CD1c-positive myeloid dendritic cell (primary cell): Measurements from ENCODE around the gene NRK.
"Not testable (repeated sequence)": the region's sequence is repeated elsewhere in the genome, so short reads cannot be mapped to it uniquely, and the experiment has no call there.

Source experiments
- DNase-seq: peaks from one replicate; pipeline ENCODE4 v3.0.0-alpha.2; 2016; ENCODE audit errors: extremely low spot score

The NRK gene, protein sequence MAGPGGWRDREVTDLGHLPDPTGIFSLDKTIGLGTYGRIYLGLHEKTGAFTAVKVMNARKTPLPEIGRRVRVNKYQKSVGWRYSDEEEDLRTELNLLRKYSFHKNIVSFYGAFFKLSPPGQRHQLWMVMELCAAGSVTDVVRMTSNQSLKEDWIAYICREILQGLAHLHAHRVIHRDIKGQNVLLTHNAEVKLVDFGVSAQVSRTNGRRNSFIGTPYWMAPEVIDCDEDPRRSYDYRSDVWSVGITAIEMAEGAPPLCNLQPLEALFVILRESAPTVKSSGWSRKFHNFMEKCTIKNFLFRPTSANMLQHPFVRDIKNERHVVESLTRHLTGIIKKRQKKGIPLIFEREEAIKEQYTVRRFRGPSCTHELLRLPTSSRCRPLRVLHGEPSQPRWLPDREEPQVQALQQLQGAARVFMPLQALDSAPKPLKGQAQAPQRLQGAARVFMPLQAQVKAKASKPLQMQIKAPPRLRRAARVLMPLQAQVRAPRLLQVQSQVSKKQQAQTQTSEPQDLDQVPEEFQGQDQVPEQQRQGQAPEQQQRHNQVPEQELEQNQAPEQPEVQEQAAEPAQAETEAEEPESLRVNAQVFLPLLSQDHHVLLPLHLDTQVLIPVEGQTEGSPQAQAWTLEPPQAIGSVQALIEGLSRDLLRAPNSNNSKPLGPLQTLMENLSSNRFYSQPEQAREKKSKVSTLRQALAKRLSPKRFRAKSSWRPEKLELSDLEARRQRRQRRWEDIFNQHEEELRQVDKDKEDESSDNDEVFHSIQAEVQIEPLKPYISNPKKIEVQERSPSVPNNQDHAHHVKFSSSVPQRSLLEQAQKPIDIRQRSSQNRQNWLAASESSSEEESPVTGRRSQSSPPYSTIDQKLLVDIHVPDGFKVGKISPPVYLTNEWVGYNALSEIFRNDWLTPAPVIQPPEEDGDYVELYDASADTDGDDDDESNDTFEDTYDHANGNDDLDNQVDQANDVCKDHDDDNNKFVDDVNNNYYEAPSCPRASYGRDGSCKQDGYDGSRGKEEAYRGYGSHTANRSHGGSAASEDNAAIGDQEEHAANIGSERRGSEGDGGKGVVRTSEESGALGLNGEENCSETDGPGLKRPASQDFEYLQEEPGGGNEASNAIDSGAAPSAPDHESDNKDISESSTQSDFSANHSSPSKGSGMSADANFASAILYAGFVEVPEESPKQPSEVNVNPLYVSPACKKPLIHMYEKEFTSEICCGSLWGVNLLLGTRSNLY (N-terminal part only)

DNA sequence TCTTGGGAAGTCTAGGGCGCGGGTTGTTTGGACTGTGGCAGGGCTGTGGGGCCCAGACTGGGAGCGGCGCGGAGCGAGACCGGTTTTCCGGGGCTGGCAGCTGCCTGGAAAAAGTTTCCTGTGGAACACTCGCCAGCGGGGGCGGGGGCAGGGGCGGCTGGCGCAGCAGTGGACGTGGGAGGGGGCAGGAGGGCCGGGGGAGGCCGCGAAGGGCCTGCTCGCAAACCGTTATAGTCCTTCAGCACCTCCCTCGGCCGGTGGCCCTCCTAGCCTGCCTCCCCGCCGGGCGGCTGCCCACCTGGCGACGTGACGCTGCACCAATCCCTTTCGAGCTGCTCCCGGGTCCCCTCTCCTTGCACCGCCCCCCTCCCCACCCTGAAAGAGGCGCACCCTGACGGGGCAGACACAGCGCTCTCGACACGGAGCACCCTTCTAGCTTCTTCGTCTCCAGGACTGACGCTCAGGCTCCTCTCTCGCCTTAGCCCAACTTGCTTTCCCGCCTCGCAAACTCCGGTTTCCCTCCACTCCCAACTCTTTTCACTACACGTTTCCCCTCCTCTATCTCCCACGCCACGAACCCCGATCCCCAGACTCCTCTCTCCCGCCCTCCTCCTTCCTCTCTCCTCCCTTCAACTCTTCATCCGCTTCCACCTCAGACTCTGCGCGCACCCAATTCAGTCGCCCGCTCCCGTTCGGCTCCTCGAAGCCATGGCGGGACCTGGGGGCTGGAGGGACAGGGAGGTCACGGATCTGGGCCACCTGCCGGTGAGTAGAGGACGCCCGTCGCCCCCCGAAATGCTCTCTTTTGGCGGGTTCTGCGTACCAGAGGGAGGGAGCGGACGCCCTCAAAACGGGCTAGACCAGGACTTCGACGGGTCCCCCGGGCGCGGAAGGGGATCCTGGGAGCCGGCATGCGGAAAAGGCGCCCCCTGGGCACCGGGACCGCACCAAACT, at the start of gene NRK:
TSS of gene NRK (plus strand) at position 402 of the 954 bp plus-strand sequence. CDS start at position 709, 307 bp downstream.
- no peak for DNase-seq

DNA sequence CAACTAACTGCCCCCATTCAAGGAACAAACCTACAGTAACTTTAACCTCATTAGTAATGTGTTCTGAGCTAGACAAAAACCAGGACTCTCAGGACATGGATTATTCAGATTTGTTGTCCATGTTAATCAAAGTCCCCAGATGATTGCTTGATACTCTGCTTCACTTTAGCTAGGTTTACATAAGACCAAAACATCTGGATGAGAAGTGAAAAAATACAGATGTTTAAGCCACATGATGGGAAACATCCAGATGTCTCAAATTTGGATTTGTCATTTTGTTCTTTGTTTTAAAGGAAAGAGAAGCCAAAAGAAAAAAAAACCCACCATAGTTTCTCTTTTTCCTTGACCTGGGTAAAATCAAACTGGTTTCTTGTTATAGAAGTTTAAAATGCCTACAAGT, 48.5 kb upstream of the NRK start:
- DNase-seq: no peak

DNA sequence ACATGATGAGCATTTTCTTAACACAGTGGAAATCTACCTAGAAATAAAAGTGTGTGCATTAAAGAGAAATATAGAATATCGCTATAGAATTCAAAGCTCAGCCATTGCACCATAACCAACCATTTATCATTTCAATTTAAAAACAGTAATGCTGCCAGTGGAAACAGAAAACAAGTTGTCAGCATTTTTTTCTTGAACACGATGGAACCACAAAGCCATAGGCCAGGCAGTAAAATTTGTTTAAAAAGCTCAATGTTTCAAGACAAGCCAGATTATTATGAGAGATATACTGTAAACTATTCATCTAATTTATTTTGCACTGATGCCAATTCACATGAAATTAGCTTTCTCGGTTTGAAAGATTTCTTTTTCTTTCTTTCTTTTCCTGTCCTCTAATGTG, 46.7 kb upstream of the NRK start:
- DNase-seq: no peak

DNA sequence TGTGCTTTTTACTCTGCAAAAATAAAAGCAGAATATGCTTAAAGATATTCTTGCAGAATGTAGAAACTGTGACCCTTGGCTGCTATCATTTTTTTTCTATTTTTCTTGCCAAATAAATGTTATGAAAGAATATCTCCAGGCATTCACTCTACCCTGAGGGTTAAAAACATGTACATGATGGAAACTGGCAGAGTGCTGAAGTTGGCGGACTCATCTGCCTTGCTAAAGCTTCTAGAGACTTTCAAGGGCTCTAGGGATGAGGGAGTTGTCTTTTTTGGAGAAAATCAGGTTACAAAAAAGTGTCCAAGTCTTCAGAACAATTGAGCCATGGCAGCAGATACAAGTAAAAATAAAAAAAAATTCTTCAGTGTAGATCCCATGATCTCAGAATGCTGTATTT, 40.5 kb upstream of the NRK start:
- no peak for DNase-seq

DNA sequence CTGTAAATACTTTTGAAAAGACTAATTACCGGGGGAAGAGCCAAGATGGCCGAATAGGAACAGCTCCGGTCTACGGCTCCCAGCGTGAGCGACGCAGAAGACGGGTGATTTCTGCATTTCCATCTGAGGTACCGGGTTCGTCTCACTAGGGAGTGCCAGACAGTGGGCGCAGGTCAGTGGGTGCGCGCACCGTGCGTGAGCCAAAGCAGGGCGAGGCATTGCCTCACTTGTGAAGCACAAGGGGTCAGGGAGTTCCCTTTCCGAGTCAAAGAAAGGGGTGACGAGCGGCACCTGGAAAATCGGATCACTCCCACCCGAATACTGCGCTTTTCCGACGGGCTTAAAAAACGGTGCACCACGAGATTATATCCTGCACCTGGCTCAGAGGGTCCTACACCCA, 25.5 kb upstream of the NRK start:
- DNase-seq: not testable (repeated sequence)

DNA sequence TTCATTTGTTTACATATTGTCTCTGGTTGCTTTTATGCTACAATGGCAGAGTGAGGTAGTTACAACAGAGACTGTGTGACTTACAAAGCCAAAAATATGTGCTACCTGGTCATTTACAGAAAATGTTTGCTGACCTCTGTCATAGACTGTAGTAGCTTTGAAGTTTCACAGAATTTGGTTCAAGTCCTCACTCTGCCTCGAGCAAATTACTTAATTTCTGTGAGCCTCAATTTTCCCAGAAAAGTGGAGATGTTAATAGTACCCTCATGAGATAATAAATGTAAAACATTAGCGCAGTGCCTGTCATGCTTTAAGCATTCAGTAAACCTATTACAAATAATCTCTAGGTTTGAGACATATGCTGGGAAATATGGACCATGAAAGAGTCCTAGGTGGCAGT, 18.4 kb upstream of the NRK start:
- no peak for DNase-seq

DNA sequence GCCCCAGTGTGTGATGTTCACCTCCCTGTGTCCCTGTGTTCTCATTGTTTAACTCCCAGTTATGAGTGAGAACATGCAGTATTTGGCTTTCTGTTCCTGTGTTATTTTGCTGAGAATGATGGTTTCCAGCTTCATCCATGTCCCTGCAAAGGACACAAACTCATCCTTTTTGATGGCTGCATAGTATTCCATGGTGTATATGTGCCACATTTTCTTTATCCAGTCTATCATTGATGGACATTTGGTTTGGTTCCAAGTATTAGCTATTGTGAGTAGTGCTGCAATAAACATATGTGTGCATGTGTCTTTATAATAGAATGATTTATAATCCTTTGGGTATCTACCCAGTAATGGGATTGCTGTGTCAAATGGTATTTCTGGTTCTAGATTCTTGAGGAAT, 16.7 kb upstream of the NRK start:
- not testable (repeated sequence) for DNase-seq

DNA sequence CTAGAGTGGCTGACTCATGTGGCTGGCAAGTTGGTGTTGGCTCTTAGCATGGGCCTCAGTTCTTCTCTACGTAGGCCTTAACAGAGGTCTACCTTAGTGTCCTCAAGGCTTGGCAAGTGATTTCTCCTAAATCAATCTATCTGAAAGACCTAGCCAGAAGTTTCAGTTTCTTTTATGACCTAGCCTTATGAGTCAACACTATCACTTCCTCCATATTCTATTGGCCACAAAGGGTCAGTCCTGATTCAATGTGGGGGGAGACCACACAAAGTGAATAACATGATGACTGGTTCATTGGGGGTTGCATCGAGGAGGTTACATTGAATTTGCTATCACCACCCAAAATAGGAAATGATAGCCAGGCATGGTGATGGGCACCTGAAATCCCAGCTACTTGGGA, 5.8 kb upstream of the NRK start:
- DNase-seq: no peak

DNA sequence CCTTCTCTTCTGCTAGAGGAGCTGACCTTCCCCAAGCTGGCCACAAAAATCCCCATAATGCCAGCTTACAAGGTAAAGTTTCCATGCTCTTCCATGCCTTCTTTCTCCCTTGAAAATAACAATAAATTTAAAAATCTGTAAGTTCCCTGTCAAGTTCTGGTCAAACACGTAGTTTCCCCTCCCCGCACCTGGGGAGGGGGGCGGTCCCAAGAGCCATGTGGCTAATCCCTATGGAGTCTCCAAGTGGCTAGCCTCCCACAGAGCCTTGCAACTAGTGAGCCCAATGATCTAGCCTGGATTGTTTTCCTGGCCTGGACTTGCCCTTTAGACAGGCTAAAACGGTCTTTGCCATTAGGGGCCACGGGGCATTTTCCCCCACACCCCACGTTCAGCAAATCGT, 2.1 kb upstream of the NRK start:
- no peak for DNase-seq

DNA sequence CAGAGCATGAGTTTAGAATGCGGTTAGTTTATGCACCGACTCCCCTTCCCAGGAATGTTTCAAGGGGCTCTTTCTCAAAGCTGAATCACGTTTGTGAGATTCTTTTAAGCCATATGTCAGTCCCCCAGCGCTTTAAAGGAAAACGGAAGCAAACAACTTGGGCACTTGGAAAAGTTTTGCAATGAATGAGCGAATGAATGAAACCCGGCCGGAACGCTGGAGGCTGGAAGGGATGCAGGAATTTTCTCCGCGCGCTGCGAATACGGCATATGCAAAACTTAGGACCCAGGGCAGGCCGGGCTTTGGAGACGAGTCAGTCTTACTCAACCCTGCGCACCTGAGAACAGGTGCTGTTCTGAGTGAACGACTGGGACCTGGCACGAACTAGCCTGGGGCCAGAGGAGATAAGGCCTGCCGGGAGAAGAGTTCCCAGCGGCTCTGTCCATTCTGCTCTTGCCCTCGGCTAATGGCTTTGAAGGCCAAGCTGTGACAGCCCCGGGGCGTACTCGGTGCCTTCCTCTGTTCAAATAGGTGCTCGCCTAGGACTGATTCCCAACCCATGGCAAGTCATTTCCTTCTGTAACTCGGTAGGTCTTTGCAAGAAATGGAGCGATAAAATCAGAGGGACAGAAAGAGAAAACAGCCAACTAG, 743 bp upstream of the NRK start:
- no peak for DNase-seq

DNA sequence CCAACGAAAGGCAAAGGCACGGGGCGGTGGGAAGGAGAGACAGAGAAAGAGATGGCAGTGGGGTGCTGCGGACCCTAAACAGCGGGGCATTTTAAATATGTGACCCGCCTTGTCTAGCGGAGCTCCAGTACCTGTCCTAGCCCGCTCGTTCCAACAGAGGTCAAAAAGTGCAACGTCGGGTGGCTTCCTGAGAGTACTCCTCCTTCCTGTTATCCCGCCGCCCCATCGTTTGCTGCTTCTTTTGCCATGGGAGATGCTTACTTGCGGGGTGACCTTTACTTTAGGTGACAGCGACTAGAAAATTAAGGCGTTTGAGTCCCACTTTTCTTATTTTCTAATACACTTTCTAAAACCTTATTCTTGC, 735 bp downstream of the NRK start:
- DNase-seq: no peak

DNA sequence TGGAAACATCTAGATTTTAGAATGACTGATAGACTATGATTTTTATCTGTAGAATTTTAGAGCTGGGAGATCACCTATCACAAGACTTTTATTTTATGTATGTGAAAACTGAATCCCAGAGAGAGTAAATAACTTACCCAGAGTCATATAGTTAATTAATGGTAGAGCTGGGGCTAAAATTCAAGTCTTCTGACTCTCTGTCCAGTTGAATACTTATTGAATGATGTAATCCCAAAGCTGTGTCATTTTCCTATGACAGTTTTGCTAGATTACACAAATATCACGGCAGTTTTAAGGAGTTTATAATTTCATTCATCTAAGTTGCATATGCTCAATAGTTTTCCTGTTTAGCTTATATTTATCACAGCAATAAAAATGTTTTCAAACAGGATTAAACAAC, 6.7 kb downstream of the NRK start:
- DNase-seq: no peak

DNA sequence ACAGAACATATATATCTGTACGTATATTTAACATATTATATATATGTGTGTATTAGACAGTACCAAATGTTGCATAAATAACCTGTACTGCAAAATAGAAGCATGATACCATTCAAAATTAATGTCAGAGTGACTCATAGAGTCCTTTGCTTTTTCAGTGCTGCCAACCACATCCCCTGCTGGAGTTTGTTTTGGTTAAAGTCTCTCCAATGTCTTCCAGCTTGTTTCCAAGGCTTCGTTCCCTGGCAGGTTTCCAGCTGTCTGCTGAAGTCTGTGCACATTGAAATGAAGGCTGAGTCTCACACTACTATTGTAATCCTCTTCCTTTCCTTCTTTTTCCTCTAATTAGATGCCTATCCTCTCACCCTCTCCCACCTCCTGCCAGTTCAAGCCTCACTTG, 14.9 kb downstream of the NRK start:
- no peak for DNase-seq

DNA sequence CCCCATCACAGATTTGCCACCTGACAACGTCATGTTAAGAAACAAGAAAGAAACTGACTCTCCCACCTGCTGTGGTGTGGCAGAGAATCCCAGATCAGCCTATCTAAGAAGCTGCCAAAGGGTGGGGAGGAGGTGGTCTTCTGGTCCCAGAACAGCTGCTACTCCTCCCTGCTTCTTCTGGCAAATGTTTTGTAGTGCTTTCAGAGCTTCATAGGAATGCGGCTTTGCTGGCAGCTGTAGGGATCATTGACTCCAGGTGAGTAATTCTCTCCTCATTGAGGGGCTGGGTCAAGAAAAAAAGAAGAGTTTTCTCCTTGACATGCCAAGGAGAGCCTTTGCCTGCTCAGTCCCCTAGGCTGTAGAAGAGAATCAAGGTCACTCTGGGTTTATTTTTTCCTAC, 23.3 kb downstream of the NRK start:
- DNase-seq: no peak

DNA sequence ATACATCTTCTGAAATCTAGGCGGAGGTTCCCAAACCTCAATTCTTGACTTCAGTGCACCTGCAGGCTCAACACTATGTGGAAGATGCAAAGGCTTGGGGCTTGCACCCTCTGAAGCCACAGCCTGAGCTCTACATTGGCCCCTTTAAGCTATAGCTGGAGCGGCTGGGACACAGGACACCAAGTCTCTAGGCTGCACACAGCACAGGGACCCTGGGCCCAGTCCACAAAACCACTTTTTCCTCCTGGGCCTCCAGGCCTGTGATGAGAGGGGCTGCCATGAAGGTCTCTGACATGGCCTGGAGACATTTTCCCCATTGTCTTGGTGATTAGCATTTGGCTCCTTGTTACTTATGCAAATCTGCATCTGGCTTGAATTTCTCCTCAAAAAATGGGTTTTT, 27.8 kb downstream of the NRK start:
- DNase-seq: not testable (repeated sequence)

DNA sequence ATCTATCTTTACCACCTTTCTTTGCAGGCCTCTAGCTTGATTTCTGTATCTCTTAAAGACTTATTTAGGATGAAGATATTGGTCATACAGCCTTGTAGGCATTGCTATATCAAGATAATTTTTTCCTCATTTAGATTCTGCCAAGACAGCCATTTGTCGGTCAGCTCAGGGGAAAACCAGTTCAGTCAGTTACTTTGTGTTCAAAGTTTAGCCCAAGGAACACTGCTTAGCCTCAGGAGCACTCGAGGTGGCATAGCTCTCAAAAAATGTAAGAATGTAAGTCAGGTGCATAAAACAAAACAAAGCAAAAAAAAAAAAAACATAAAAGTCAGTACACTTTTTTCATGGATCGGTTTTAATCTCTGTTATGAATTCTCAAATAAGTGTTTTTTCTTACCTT, 43.4 kb downstream of the NRK start:
- DNase-seq: no peak

DNA sequence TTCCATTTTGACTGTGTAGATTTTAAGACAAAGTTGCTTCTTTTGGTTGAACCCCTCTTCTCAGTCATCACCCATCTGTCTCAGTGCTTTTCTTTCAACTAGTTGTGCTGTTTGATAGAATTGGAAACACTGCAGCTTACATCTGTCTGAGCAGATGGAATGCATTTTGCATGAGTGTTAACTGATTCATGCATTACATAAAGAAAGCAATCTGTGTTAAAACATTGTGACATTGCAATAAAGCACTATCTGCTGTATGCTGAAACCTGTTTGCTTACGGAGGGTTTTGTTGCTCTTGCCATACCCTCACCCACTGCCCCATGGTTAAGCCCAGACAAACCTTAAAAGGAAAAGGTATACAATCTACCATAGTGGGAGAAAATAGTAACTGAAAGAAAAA, 47.4 kb downstream of the NRK start:
- DNase-seq: no peak

DNA sequence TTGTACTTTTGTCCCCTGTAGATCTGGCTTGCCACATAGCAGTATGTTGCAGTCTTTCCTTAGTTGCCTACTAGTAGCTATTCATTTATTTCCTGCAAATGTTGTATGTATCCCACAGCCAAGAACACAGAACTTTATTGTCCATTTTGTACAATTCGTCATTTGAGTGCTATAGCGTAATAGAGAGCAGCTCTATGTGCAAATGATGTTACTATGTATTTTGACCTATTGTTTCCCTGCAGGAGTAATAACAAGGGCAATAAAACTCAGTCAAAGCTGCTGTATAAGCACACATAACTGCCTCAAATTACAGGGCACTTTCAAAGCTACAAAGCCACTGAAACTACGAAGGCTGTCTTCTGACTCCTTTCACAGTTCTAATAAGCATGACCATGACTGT, 48.1 kb downstream of the NRK start:
- DNase-seq: no peak

DNA sequence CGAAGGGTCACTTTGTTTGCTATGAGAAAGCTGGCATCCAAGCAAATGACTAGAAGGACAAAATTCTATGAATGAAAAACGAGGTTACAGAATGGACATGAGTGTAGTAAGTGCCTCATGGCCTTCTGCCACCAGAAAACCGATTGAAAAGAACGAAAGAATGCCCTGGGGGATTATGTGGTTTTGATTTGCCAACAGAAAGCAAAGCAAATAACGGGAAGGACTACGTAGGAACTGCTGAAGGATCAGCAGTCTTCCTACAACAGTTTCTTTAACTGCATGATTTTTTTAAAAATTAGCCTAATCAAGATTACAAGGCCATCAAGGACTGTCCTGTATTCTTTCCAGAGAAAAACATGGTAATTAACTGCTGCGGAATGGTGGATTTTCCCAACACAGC, 50.6 kb downstream of the NRK start:
- no peak for DNase-seq

DNA sequence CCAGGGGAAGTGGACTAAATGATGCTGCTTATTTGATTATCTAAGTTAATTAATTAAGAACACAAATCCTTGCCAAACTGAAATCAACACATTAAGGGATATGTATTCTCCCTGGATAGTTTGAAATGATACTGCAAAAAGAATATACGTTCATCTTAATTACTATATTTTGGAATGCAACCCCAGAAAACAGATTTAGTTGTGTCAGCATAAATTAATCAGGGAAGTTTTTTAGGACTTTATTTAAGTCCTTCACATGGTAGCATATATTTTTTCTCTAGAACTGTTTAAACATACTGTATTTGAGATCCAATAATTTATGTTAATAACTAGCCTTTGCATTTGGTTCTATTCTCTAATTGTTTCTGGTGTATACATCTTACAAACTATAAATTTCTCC, 52.5 kb downstream of the NRK start:
- DNase-seq: no peak

DNA sequence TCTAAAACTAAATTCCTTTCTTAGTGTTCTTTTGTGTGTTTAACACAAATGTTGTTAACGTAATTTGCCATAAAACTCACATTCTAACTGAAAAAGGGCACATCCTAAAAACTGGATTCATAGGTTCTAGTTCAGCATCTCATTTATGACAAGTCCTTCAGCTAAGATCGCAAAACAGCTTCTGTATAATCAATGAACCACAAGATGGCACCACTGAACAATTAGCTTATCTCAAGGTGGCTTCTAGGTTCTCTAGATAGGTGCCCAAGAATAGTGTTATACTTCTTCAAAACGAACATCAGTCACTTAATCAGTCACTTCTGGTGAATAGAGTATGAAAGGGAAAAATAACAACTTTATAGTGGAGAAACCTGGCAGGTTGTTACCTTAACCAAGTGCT, 54.3 kb downstream of the NRK start:
- no peak for DNase-seq
